ENCODE results near the gene SALL3.
A peak's percentile ranks its signal among the peaks of the same experiment; 100 is the strongest.

The SALL3 gene

DNA sequence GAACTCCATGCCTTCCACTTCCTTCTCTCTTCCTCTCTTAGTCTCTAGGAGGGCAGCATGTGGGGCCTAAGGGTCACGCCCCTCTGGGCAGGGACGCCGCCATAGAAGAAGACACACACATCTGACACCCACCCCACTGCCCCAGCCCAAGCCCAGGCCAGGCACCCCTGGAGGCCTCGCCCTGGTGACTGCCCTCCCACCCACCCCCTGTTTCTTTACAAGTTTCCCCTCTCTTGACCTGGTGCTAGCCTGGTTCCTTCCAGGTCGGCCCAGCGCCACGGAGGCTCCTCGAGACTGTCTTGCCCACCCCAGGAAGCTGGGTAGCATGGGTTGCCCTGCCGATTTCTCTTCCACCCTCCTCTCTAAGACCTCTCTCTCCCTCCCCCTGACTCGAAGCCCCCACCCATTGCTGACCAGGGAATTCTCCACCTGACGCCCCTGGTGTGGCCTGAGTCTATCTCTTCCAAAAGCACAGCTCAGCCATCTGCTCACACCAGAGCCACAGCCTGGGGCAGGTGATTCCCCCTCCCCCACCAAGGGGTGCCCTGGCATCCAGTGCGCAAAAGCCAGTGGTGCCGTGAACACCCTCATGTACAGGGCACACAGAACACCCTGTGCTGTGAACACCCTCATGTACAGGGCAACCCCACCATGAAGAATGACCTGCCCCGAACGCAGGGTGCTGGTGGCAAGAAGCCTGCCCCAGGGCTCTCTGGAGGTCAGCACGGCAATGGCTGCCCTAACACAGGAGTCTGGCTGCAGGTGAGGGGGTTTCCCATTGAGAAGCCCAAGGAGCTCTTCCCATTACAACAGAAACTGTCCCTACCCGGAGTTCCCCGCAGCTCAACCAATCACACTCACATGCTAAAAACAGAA is 13.5 kb upstream of the SALL3 start:
- no peak for ATAC-seq

GRCh38 chr18:78966793-78967106 is 12.9 kb upstream of the SALL3 start:
- no peak for DNase-seq
- ATAC-seq, result no peak

More for the DNA sequence above, 13.5 kb upstream of the SALL3 start:
- no peak for DNase-seq

DNA sequence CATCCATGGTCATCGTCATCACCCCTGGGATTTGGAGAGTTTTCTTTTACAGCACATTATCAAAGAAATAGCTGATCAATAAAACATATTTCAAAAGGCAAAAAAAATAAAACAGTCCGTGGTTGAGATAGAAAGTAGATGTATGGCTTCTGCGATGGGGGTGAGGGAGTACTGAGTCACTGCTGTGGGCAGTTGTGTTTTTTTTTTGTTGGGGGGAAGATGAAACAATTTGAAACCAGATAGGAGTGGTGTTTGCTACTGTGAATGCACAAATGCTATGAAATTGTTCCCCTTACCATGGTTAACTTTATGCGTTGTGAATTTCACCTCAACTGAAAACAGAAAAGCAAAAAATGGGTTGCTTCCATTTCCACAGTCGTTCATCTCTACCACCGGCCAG is 11.9 kb upstream of the SALL3 start:
- no peak for DNase-seq
- no peak for ATAC-seq

- no peak for ATAC-seq
- no peak for DNase-seq
These were observed 9.9 kb upstream of the SALL3 start for GRCh38 chr18:78969574-78970315.

DNA sequence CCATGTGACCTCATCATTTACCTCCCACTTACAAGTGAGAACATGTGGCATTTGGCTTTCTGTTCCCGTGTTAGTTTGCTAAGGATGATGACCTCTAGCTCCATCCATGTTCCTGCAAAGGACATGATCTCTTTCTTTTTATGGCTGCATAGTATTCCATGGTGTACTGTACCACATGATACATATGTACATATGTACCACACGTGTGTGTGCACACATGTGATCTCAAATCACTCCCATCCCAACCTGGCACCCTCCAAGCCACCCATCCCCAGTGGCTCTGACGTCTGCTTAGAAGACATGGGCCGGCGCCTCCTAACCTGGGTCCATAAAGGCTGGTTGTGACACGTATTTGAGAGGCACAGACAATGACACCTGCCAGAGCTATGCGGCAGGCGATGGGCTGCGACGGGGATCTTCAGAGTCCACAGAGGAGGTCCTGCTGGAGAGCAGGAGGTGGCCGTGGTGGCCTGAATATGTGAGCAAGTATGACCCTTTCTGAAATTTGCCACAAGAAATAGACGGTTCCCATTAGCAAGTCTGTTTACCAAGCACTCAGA is 8.8 kb upstream of the SALL3 start:
- ATAC-seq (no peak), DNase-seq (no peak)

DNA sequence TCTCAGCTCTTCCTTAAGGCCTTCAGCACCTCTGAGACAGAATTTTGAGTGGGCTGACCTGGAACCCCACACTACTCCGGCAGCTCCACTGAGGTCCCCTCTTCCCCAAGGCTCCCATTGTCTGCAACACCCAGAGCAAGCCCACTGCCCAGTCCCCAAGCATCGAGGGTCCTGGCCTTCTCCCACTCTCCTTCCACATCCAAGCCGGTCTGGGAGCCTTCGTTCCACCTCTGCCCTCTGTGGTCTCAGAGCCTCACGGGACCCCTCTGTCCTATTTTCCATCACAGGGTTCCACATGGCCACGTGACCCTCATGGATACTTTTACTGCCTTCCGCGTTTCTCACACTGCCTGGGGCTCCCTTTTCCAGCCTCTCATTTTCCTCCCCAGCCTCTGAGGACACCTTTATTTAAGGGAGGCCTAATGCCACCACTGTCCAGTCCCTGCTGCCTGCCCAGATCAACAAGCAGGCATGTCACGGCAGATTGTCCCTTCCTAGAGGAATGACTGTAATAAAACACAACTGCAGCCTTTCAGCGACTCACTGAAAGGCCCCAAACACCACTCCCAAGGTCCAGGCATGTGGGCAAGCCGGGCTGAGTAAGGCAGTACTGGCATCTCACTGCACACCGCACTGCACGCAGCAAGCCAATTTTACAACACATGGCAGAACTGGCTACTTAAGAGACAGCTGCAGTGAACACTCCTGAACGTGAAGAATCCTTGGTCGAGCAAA is 7.9 kb upstream of the SALL3 start:
- no peak for ATAC-seq
- DNase-seq, result no peak

DNA sequence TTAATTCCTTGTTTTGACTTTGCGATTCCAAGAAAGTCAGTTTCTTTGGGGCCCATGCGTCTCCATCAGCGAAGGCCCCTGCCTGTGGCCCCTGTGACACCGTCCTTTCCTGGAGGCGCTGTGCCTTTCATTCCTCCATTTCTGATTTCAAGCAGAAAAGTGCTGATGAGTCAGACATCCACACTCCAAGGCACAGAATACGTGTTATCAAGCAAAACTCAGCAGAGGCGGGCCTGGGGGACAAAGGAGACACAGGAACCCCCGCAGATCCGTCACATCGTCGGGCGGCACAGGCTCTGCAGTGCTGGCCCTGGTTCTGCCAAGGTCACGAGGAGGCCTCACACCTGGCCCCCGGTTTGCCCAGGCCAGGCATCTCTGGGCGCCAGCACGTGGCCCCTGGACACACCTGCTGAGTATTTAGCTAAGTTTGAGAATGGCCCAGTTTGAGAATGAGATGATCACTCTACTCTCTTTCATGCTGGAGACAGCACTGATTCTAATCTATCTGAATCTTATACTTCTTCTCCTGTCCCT is 7.2 kb upstream of the SALL3 start:
- ATAC-seq (no peak), DNase-seq (no peak)

DNA sequence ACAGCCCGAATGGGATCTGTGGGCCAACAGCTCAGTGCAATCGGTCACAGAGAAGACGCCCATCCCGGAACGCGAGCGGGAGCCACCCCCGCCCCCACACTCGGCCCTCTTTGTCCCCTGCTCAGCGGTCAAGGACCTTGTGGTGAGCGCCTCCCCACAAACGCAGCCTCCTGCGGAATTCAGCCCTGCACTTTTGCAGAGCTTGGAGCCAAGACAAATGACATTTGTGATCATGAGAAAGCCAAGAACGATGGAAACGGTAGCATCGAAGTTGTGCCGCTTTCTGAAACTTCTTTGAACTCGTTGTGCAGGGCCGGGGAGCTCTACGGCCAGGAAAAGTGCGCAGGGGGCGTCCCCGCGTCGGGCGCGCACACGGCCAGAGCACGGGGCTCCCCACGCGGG is 6.7 kb upstream of the SALL3 start:
- ATAC-seq, result no peak
- no peak for DNase-seq

DNA sequence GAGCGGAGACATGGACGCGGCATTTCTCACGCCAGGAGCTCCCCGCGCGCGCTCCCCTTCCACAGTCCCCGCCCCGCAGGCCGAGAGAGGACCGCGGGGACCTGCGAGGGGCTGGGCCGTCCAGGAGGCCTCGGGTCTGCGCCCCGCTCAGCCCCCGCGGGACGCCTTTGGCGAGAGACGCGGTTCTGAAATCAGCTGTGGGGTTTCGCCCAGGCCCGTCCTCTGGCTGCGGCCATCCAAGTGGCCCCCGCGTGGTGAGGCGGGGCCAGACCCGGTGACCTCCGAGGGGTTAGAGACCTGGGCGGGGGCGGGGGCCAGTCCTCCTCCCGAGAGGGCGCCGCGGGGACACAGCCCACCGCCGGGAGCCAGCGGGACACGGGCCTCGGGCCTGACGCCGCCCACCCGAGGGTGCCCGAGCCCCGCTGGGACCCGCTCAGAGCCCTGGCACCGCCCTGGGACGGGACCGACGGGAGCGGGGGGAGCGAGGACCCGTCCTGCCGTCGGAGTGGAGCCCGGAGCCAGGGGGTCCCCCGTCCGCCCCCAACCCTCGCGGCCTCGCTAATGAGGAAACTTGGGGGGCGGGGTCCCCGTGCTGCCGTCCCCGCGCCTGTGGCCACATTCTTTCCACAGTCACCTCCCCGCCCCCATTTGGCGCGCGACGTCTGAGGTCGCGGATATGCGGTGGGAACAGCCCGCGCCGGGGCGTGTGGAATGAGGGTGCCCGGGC is 6.1 kb upstream of the SALL3 start:
- no peak for DNase-seq
- no peak for ATAC-seq

GRCh38 chr18:78974115-78974761 is 5.4 kb upstream of the SALL3 start:
- DNase-seq (peak; percentile 11), ATAC-seq (no peak)

- ATAC-seq, result no peak
- no peak for DNase-seq
These were observed 4.3 kb upstream of the SALL3 start for GRCh38 chr18:78975292-78975691.

DNA sequence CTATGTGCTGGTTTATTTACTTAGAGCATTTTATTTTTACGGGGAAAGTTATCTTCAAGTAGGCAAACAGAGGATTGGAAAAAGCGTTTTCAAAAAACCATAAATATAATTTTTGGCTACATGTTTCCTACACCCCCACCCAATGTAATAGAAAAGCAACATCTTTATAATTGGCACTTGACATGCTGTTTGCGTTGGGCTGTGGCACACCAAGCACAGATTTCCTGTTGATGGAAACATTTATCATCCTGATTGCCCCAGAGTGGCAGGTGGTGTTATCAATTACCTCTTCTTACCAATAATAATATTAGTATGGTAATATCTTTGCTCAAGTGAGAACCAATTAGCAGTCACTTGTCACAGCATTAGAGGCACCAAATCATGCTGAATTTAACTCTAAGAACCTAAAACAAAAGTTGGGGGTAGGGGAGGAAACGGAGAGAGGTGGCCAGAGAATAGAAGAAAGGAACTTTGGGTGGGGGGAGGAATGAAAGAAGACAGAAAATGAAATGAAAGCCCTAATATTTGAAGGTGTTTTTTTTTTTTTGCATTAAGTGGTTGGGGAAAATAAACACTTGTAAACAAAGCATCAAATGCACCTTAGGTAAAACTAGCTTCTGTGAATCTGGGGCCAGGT is 3.8 kb upstream of the SALL3 start:
- DNase-seq, result no peak

DNA sequence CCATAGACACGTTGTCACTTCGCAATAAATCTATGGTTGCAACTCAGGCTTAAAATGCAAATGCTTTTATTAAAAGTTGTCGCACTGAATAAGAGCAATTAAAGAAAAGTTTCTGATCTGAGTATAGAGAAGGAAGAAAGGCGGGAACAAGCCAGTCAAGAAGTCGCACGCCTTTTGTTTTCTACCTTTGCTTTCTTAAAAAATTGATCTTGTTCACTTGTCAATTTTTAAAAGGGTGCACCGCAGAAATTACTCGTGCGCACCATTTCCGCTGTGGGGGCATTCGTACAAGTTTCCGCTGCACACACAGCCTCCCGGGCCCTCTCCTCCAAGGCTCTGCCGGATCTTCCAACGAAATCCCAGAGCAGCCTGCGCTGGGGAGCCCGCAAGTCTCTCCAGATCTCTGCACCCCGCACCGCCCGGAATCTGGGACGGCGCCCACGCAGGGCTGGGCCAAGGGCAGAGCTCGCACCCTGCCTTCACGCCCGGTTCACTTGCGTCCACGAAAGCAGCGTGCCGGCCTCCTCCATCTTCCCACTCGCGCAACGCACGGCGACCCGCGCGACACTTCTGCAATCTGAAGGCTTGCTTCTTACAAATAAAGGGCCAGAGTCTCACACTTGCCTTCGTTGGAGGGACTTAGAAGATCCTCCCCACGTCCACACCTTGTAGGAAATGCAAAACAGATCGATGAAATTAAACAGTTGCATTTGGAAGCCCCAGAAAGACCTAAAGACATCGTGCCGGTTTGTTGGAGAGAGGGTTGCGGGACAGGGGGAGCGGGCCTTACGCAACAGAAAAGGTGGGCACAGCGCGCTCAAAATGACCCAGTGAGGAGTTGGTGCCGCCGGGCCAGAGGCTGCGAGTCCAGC is 2.6 kb upstream of the SALL3 start:
- ATAC-seq (no peak), DNase-seq (no peak)

More for the DNA sequence above, 3.8 kb upstream of the SALL3 start:
- ATAC-seq, result no peak

GRCh38 chr18:78977637-78978348 is 1.8 kb upstream of the SALL3 start:
- peak; percentile 6 for DNase-seq
- ATAC-seq, result no peak

DNA sequence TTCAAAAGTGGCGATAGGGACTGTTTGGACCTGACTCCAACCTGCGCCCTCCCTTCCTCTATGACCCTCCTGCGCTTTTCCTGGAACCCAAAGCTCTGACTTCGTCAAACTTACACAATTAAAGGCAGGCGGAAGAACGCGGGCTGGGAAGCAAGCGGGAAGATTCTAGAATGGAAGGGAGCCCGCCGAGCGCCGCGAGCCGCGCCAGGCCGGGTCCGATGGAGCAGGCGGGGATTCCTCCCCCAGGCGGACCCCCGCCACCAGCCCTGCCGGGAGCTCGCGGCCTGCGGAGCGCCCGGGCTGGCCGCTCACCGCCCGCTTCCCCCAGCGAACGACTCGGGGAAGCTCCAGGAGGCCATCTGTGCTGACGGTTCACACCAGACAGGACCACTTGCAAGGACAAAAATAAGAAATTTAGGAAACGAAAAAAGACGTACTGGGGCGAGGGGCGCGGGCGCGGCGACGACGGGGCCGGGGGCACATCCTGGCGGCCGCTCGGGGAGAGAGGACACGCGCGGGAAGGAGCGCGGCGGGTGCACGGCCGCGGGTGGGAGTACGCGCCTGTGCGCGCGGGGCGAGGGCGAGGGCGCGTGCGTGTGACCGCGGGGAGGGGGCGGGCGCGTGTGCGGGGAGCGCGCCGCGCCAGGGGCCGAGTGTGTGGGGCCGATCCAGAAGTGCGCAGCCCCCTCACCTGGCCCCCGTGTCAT is 1.1 kb upstream of the SALL3 start:
- peak; percentile 8 for DNase-seq
- no peak for ATAC-seq

DNA sequence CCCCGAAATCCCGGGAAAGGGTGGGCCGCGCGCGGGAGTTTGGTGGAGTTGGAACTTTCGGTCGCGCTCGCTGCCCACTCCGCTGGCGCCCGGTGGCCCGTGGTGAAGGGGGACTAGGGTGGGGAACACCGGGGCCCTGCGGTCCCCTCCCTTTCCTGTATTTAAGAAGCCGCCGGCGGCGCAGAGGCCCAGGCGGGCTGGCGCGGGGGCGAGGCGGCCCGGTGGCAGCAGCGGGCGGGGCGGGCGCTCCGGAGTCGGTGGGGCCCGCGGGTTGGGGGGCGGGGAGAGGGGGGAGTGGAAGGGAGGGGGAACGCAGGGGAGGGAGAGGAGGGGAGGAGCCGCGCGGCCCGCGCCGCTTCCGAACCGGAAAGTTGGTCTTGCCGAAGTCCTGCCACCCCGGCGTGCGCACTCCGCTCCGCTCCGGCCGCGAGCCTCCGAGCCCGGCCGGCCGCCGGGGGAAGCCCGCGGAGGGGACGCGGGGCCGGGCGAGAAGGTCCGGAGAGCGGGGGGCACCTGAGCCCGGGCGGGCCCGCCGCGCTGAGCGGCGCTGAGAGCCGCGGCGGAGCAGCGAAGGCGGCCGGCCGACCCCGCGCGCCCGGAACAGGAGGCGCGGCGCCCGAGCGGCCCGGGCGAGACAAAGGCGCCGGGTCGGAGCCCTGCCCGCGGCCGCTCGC is 425 bp upstream of the SALL3 start:
- no peak for ATAC-seq

DNA sequence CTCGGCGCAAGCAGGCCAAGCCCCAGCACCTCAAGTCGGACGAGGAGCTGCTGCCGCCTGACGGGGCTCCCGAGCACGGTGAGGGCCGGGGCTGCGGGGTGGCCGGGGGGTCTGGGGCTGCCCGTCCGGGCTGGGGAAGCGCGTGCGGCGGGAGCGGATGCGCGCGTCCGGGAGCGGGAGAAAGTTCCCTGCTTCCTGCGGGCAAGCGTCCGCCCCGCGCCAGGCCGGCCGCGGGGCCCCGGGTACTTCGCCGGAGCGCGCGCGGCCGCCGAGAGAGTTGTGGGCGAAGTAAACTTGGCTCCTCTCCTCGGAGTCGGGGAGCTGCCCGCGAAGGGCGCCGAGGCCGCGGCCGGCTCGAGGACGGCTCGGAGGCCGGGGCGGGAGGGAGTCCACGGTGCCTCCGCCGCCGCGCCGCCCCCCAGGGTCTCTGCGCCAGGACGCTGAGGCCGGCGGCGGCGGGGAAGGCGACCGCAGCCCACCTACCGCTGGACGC is 707 bp downstream of the SALL3 start:
- no peak for ATAC-seq
- DNase-seq, result no peak

More for the DNA sequence above, 425 bp upstream of the SALL3 start:
- DNase-seq, result peak; percentile 10

Measured in stimulated activated naive CD8-positive, alpha-beta T cell treated with anti-CD3 and anti-CD28 coated beads, Interleukin-15, Interleukin-2, amounts not matched to agents 100 U/mL and 50 U/mL, for 24 hours (primary cell).